OCI-LY7 (cell line): ENCODE data around the gene AGBL1.

Experiments used
- EZH2phosphoT487 ChIP-seq: fragments of 200-600 bp; sonication (generic); IDR thresholded peaks from 2 replicates; pipeline ENCODE4 v1.6.1; 2018; ENCODE audit warnings: low read depth, borderline replicate concordance, mild to moderate bottlenecking, mixed run types, antibody characterized with exemption, low read length, moderate library complexity, mixed read lengths
- TF ChIP-seq, protein P1 (sequence below): fragments of 200-600 bp; sonication (generic); conservative IDR thresholded peaks from 2 replicates; pipeline ENCODE4 v1.5.1; 2014; ENCODE audit warnings: mild to moderate bottlenecking, antibody characterized with exemption, low read length, moderate library complexity, mixed read lengths

DNA sequence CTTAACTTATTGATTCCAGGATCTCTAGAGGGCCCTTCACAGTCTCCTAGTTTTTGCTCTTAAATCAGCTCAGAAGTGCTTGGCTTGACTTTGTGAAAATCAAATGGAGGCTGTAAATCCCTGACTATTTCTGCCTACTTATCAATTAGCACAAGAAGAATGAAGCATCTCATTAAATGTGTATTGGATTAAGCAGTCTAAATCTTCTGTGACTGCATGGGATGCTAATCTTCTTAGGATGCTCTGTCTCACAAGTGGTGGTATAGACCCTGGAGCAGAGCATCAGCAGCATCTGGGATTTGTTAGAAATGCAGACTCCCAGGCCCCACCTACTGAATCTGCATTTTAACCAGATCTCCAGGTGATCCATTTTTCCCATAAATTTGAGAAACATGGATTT, 488.7 kb downstream of the AGBL1 start:
- TF ChIP-seq, protein P1, sequence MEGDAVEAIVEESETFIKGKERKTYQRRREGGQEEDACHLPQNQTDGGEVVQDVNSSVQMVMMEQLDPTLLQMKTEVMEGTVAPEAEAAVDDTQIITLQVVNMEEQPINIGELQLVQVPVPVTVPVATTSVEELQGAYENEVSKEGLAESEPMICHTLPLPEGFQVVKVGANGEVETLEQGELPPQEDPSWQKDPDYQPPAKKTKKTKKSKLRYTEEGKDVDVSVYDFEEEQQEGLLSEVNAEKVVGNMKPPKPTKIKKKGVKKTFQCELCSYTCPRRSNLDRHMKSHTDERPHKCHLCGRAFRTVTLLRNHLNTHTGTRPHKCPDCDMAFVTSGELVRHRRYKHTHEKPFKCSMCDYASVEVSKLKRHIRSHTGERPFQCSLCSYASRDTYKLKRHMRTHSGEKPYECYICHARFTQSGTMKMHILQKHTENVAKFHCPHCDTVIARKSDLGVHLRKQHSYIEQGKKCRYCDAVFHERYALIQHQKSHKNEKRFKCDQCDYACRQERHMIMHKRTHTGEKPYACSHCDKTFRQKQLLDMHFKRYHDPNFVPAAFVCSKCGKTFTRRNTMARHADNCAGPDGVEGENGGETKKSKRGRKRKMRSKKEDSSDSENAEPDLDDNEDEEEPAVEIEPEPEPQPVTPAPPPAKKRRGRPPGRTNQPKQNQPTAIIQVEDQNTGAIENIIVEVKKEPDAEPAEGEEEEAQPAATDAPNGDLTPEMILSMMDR, result no peak
- no peak for TF ChIP-seq EZH2phosphoT487
